ENCODE results near the gene CDH10.
A peak's percentile ranks its signal among the peaks of the same experiment; 100 is the strongest.

The CDH10 gene

DNA sequence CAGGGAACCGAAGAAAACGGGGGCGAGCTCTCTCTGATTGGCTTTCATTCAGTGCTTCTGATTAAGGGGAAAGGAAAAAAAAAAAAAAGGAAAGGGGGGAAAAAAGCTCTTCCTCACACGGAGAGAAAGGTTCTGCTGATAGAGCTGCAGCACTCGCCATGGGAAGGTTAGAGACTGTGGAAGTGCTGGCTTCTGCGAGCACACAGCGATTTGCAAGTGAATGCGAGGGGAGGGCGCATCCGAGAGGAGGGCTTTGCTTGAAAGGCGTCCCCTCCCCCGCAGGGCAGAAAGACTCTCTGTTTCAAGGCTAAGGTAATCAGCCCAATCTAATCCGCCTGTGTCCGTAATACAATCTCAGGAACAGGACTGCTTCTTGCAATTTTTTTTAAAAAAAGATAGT, at the start of gene CDH10:
Gene CDH10, minus strand, starts transcription at position 218 of the 400 bp plus-strand sequence. CDS start 51,488 bp downstream, outside the sequence.
- peak within 1 kb of the TSS; percentile 56 for H3K4me3 ChIP-seq (ENCODE audit: low read length)
- TF ChIP-seq, protein P1, sequence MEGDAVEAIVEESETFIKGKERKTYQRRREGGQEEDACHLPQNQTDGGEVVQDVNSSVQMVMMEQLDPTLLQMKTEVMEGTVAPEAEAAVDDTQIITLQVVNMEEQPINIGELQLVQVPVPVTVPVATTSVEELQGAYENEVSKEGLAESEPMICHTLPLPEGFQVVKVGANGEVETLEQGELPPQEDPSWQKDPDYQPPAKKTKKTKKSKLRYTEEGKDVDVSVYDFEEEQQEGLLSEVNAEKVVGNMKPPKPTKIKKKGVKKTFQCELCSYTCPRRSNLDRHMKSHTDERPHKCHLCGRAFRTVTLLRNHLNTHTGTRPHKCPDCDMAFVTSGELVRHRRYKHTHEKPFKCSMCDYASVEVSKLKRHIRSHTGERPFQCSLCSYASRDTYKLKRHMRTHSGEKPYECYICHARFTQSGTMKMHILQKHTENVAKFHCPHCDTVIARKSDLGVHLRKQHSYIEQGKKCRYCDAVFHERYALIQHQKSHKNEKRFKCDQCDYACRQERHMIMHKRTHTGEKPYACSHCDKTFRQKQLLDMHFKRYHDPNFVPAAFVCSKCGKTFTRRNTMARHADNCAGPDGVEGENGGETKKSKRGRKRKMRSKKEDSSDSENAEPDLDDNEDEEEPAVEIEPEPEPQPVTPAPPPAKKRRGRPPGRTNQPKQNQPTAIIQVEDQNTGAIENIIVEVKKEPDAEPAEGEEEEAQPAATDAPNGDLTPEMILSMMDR (conservative IDR thresholded peaks at IDR 0.05; ENCODE audit: low read length): no peak
- peak; percentile 25 for DNase-seq (ENCODE audit: low read depth)

DNA sequence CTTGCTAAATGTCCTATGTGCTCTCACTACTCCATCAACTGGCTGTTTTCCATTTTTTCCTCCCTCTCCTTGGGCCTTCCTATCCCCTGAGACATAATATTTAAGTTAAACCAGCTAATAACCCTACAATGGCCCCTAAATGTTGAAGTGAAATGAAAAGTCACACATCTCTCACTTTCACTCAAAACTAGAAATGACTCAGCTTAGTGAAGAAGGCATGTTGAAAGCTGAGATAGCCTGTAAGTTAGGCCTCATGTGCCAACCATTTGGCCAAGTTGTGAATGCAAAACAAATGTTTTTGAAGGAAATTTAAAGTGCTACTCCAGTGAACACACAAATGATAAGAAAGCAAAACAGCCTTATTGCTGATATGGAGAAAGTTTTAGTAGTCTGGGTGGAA, 48.8 kb upstream of the CDH10 start:
- TF ChIP-seq, protein P1 (conservative IDR thresholded peaks at IDR 0.05; ENCODE audit: low read length): no peak
- no peak overlapping the region for H3K4me3 ChIP-seq (ENCODE audit: low read length)
- DNase-seq (ENCODE audit: low read depth): no peak

DNA sequence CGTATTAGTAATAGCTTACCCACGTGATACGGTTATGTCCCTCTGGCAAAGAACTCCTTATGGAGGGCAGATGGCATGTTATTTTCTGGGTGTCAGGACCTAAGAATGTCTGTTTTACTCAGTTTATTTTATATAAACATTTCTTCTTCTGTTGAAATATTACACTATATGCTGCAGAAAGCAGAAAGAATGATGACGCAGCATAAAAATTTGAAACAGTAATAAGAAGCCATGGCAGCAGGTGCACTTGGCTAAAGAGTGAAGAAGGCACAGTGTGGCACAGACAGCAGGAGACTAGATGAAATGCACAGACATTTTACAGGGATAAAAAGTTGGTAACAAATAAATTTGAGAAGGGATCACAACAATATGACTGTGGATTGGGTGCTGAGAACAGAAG, 46.3 kb upstream of the CDH10 start:
- no peak overlapping the region for H3K4me3 ChIP-seq (ENCODE audit: low read length)
- DNase-seq (ENCODE audit: low read depth): no peak
- TF ChIP-seq, protein P1 (conservative IDR thresholded peaks at IDR 0.05; ENCODE audit: low read length): no peak

DNA sequence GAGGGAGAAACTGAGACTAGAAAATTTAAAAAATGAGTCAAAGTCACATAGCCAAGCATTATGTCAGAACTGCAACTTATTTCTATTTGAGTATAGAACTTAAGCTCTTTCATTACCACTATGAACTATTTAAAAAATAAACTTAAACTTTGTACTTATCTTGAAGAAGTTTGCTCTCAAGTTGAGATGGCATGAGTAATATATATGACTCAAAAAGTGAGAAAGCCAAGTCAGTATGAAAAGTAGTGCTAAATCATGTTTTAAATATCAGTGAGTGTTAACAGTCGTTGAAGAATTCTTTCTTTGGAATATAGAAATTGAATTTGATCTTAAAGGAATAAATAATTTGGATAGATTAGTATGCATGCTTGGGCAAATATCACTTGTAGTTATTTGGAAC, 36.3 kb upstream of the CDH10 start:
- no peak for DNase-seq (ENCODE audit: low read depth)
- H3K4me3 ChIP-seq (ENCODE audit: low read length): no peak overlapping the region
- TF ChIP-seq, protein P1 (conservative IDR thresholded peaks at IDR 0.05; ENCODE audit: low read length): no peak

DNA sequence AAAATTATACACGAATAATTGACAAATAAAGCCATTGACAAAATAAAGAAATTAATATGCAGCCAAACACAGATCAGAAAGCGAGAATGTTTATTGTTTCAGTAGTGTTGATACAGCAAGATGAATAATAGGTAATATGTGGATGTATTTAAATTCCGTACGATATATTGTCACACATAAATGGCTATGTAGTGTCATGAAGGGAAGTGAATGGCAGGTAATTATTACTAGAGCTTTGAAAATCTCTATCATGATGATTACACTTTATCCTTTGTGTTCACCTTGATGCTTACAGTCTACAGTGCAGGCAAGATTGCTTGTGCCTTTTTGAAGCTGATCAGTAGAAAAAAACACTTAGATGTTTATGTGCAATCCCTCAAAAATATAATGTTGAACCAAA, 23.3 kb upstream of the CDH10 start:
- TF ChIP-seq, protein P1 (conservative IDR thresholded peaks at IDR 0.05; ENCODE audit: low read length): no peak
- no peak for DNase-seq (ENCODE audit: low read depth)
- no peak overlapping the region for H3K4me3 ChIP-seq (ENCODE audit: low read length)

DNA sequence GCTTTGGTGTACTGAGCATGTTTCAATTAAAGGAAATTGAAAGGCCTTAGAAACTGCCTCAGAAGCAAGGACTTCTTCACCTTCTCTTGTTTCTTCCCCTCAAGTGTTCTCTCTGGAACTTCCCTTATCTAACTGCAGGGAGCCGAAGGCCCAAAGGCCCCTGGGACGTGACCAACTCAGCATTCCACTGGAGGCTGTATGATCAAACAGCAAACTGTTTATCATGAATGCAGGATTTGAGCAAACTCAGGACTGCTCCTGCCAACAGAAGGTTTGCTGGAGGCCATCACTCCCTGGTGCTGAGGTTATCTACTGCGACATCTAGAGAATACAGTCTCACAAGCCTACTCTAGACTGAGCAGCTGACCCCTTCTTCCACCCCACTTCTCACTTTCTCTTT, 4.8 kb upstream of the CDH10 start:
- TF ChIP-seq, protein P1 (conservative IDR thresholded peaks at IDR 0.05; ENCODE audit: low read length): no peak
- no peak overlapping the region for H3K4me3 ChIP-seq (ENCODE audit: low read length)
- DNase-seq (ENCODE audit: low read depth): no peak

DNA sequence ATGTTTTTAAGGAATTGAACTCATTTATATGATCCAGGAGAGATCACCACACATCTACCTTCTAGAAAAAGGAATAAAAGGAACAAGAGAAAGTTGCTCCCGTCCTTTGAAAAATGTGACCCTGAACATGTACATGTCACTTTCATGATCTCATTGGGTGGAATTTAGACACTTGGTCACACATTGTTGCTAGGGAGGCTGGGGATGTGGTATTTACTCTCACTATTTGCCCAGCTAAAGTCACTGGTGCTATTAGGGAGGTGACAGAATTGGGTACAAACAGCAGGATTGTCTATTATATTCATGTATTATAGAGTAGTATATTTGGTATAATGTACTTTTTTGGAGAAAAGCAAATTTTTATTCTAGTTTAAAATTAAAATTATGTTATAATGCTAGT, 2.1 kb upstream of the CDH10 start:
- TF ChIP-seq, protein P1 (conservative IDR thresholded peaks at IDR 0.05; ENCODE audit: low read length): no peak
- no peak overlapping the region for H3K4me3 ChIP-seq (ENCODE audit: low read length)
- no peak for DNase-seq (ENCODE audit: low read depth)
